Endothelial cell of umbilical vein (primary cell): ENCODE results near the gene WNT4. TPM values are rescaled to one million over a fixed set of nuclear protein-coding genes. Genes with fewer than 3 reads are reported as not detected.

Source experiments
- BruUV-seq: library from RNA; stranded (reverse); fragments of 400-500 nt; replicated peaks from 2 replicates; lab custom pipeline; 2021; lab: Mats Ljungman, UMichigan
- CTCF ChIA-PET: fragments of 300-600, 350-600 bp; sonication (Branson Sonifier 250); formaldehyde crosslinking; loops from one replicate; lab custom pipeline; 2021; ENCODE audit warnings: antibody characterized with exemption, inconsistent platforms; lab: Charles Lee
- POLR2A ChIA-PET: fragments of 300-600, 350-600 bp; sonication (Branson Sonifier 250); formaldehyde crosslinking; loops from one replicate; lab custom pipeline; 2021; ENCODE audit warnings: antibody characterized with exemption, inconsistent platforms; lab: Charles Lee
- DNase-seq: peaks from one replicate; pipeline ENCODE4 v3.0.0-alpha.2; 2011; ENCODE audit warnings: low read depth, low spot score
- FAIRE-seq: peaks from 2 replicates; lab custom pipeline; 2011; peaks lifted over from hg19 to GRCh38; lab: Jason Lieb, UNC
- H2AFZ ChIP-seq: 2 replicates; pipeline ENCODE4 v1.6.0; 2012; ENCODE audit warnings: low read depth, low read length, control low read depth, inconsistent platforms
- H3K27ac ChIP-seq: 2 replicates; pipeline ENCODE4 v1.5.1; 2011; ENCODE audit warnings: low read depth, mild to moderate bottlenecking, control low read depth, low read length, moderate library complexity; ENCODE audit not compliant: insufficient read depth
- H3K27me3 ChIP-seq, 2 experiments: 2 replicates each; pipeline versions ENCODE4 v1.6.0 to v1.6.1; 2011; ENCODE audit warnings: low read length in 2 of 2, mixed read lengths in 1 of 2; ENCODE audit not compliant: control insufficient read depth in 2 of 2, insufficient read depth in 2 of 2
- H3K36me3 ChIP-seq, 2 experiments: 2 replicates in 1 of 2; 3 replicates in 1 of 2; pipeline ENCODE4 v1.5.1; 2011; ENCODE audit warnings: low read length in 2 of 2, mild to moderate bottlenecking in 1 of 2, moderate library complexity in 1 of 2; ENCODE audit not compliant: control insufficient read depth in 2 of 2, insufficient read depth in 2 of 2; ENCODE audit errors: extremely low read depth in 1 of 2
- H3K4me1 ChIP-seq: 3 replicates; pipeline ENCODE4 v1.5.1; 2011; ENCODE audit warnings: mild to moderate bottlenecking, low read length; ENCODE audit not compliant: control insufficient read depth, insufficient read depth; ENCODE audit errors: extremely low read depth
- H3K4me2 ChIP-seq: 2 replicates; pipeline ENCODE4 v1.6.1; 2011; ENCODE audit warnings: low read length, control low read depth, mixed read lengths; ENCODE audit not compliant: insufficient read depth
- H3K4me3 ChIP-seq, 3 experiments: fragments of 200-600 bp in 1 of 3; sonication (generic), shearing (Covaris generic) in 1 of 3; replicated peaks in 1 of 3; 2 replicates each; pipeline ENCODE4 v1.5.1; 2011 to 2016; ENCODE audit warnings: control low read depth in 3 of 3, low read length in 3 of 3, mild to moderate bottlenecking in 2 of 3, inconsistent platforms in 1 of 3, low read depth in 1 of 3, moderate library complexity in 1 of 3; ENCODE audit not compliant: insufficient read depth in 1 of 3
- H3K79me2 ChIP-seq: 2 replicates; pipeline ENCODE4 v1.6.0; 2012; ENCODE audit warnings: low read length, inconsistent platforms; ENCODE audit not compliant: control insufficient read depth, insufficient read depth
- H3K9ac ChIP-seq: replicated peaks from 2 replicates; pipeline ENCODE3; 2011; ENCODE audit warnings: low read length, control low read depth; ENCODE audit not compliant: insufficient read depth; ENCODE audit errors: extremely low read depth
- H3K9me1 ChIP-seq: replicated peaks from 3 replicates; pipeline ENCODE4 v1.6.0; 2011; ENCODE audit warnings: mild to moderate bottlenecking, low read length; ENCODE audit not compliant: control insufficient read depth, insufficient read depth; ENCODE audit errors: extremely low read depth
- H3K9me3 ChIP-seq: replicated peaks from 2 replicates; pipeline ENCODE4 v1.5.1; 2012; ENCODE audit warnings: low read length, inconsistent platforms; ENCODE audit not compliant: control insufficient read depth, insufficient read depth
- H4K20me1 ChIP-seq: replicated peaks from 2 replicates; pipeline ENCODE3; 2011; ENCODE audit warnings: mild to moderate bottlenecking, low read length; ENCODE audit not compliant: control insufficient read depth, insufficient read depth; ENCODE audit errors: extremely low read depth
- EZH2 ChIP-seq: IDR thresholded peaks from 2 replicates; pipeline ENCODE4 v1.6.1; 2012; ENCODE audit warnings: borderline replicate concordance, low read depth, mild to moderate bottlenecking, moderate library complexity, low read length, inconsistent platforms; ENCODE audit not compliant: severe bottlenecking
- FOS ChIP-seq: IDR thresholded peaks from 2 replicates; pipeline ENCODE4 v1.6.1; 2011; ENCODE audit warnings: mild to moderate bottlenecking, low read length, moderate library complexity, borderline replicate concordance; ENCODE audit not compliant: insufficient read depth
- GATA2 ChIP-seq: IDR thresholded peaks from 2 replicates; pipeline ENCODE4 v1.7.0; 2011; ENCODE audit warnings: low read depth, mild to moderate bottlenecking, moderate library complexity, mixed read lengths, low read length; ENCODE audit not compliant: insufficient read length, insufficient read depth
- JUN ChIP-seq: IDR thresholded peaks from 2 replicates; pipeline ENCODE4 v1.6.1; 2011; ENCODE audit warnings: borderline replicate concordance, low read depth; ENCODE audit not compliant: insufficient read length, insufficient read depth
- MYC ChIP-seq: IDR thresholded peaks from one replicate; pipeline ENCODE4 v1.6.1; 2011; ENCODE audit warnings: mild to moderate bottlenecking, low read depth, low read length
- POLR2A ChIP-seq: IDR thresholded peaks from 2 replicates; pipeline ENCODE4 v1.6.1; 2012; ENCODE audit warnings: low read depth, mild to moderate bottlenecking, control low read depth, low read length
- POLR2AphosphoS5 ChIP-seq: IDR thresholded peaks from 2 replicates; pipeline ENCODE4 v1.6.1; 2012; ENCODE audit warnings: low read depth, mild to moderate bottlenecking, control low read depth, low read length, moderate library complexity; ENCODE audit not compliant: insufficient read depth
- dilution Hi-C: fragments of 300-500 bp; cut with MboI; formaldehyde crosslinking; loops from one replicate; pipeline ENCODE4 v1.15.0; 2019; ENCODE audit warnings: low sequenced_read_pairs; ENCODE audit not compliant: extremely low pct_ligation_motif_present
- intact Hi-C: fragments of 100-400 bp; cut with micrococcal nuclease; formaldehyde crosslinking; loops from one replicate; pipeline ENCODE4 v1.10.0; 2022
- polyA plus RNA-seq, 4 experiments: library from polyadenylated mRNA; depleted of rRNA in 3 of 4; stranded (reverse) in 3 of 4; unstranded in 1 of 4; fragments of >200 nt; gene quantifications; 2 replicates each; pipeline versions ENCODE4 v1.2.1 to v1.2.3, GENCODE V29; 2011 to 2012; ENCODE audit warnings: missing spikeins in 1 of 4
- total RNA-seq: library from RNA; stranded (reverse); gene quantifications from 2 replicates; pipeline ENCODE4 v1.2.3, GENCODE V29; 2021
- TF ChIP-seq, protein P1 (sequence below), 2 donors: IDR thresholded peaks; 1 replicate in 1 of 2; 2 replicates in 1 of 2; pipeline ENCODE4 v1.5.1; 2011; ENCODE audit warnings: low read length in 2 of 2, mild to moderate bottlenecking in 2 of 2, moderate library complexity in 2 of 2, control low read depth in 1 of 2, inconsistent platforms in 1 of 2, low read depth in 1 of 2; ENCODE audit not compliant: insufficient read depth in 1 of 2; ENCODE audit errors: extremely low read depth in 1 of 2
- TF ChIP-seq, protein P2 (sequence below): IDR thresholded peaks from 2 replicates; pipeline ENCODE4 v1.6.1; 2011; ENCODE audit not compliant: insufficient read depth, insufficient read length

Gene WNT4
- total and polyA plus RNA-seq, 2 donors (not counting 3 experiments of a cell fraction or from before 2014, with no cell fraction given): 0.06 TPM; not detected in 1

DNA sequence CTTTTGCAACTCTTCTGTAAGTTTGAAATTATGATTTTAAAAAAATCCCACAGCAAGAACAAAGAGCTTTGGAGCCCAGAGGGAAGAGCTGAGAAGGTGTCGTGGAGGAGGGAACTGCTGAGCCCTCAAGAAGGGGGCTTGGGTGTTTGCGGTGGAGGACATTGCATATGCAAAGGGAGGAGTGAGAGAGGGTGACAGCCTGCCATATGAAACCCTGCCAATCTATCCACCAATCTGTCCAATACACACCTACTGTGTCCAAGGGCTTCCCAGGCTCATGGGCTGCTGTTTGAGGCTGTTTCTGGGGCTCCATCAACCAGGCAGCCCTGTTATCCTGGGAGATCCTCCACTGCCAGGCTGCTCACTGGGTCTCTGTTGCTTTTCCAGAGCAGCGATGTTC is 15.2 kb downstream of the WNT4 start:
- TF ChIP-seq MYC: no peak
- TF ChIP-seq GATA2: no peak
- TF ChIP-seq, protein P1, sequence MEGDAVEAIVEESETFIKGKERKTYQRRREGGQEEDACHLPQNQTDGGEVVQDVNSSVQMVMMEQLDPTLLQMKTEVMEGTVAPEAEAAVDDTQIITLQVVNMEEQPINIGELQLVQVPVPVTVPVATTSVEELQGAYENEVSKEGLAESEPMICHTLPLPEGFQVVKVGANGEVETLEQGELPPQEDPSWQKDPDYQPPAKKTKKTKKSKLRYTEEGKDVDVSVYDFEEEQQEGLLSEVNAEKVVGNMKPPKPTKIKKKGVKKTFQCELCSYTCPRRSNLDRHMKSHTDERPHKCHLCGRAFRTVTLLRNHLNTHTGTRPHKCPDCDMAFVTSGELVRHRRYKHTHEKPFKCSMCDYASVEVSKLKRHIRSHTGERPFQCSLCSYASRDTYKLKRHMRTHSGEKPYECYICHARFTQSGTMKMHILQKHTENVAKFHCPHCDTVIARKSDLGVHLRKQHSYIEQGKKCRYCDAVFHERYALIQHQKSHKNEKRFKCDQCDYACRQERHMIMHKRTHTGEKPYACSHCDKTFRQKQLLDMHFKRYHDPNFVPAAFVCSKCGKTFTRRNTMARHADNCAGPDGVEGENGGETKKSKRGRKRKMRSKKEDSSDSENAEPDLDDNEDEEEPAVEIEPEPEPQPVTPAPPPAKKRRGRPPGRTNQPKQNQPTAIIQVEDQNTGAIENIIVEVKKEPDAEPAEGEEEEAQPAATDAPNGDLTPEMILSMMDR (IDR thresholded peaks at IDR 0.05; ENCODE audit: extremely low read depth in 1 of 2, insufficient read depth in 1 of 2, low read depth in 1 of 2, low read length in 2 of 2): no peak
- no peak for TF ChIP-seq POLR2A
- TF ChIP-seq, protein P2, sequence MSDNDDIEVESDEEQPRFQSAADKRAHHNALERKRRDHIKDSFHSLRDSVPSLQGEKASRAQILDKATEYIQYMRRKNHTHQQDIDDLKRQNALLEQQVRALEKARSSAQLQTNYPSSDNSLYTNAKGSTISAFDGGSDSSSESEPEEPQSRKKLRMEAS: no peak
- Histone ChIP-seq H3K79me2 (no peaks in the 10 kb centered on the region), H4K20me1 (no peaks in the 10 kb centered on the region), H3K36me3 (no peaks in the 10 kb centered on the region), H3K27me3 (no peaks in the 10 kb centered on the region), H3K9me3 (no peaks in the 10 kb centered on the region), H3K9ac (no peak overlapping the region), H2AFZ (no peak overlapping the region), H3K27ac (no peak overlapping the region), H3K4me3 (no peak overlapping the region), H3K4me1 (peaks cover 13% of the 10 kb centered on the region), H3K4me2 (no peak overlapping the region), H3K9me1 (no peaks in the 10 kb centered on the region)
- no TSS peak for BruUV-seq
- FAIRE-seq: no peak
- CTCF ChIA-PET: interaction anchor here (0.8 to 1.7 kb wide), 3 partner anchors 12 to 22 kb away, joined by 4 to 10 read pairs (median 7); no protein-coding TSS in a partner anchor
- intact Hi-C loops: no loop called here
- POLR2A ChIA-PET: no interaction called here
- dilution Hi-C loops: no loop called here
- no peak for DNase-seq

DNA sequence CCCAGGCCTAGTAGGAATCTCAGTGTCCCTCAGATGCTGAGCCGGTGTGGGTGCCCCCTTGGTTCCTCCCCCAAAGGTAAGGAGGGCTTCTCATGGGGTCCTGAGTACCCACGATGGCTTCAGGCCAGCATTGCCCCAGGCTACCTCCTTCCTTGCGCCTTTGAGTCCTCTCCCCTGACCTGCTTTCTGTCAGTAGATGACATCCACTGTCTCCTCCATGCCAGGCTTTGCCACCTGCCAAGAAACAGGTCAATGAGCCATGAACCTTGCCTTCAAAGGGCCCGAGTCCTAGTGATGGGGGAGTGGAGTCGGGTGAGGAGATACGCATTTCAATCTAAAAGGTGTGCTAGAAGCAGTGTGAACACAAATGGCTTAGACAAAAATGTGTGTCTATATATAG is 15.6 kb downstream of the WNT4 start:
- ChIA-PET POLR2A (no interaction called here), CTCF (interaction anchor here (0.8 to 1.7 kb wide), 3 partner anchors 12 to 22 kb away, joined by 3 to 10 read pairs (median 4); no protein-coding TSS in a partner anchor)
- DNase-seq (no peak), FAIRE-seq (no peak)
- Histone ChIP-seq H3K36me3 (no peaks in the 10 kb centered on the region), H3K79me2 (no peaks in the 10 kb centered on the region), H2AFZ (no peak overlapping the region), H3K27me3 (no peaks in the 10 kb centered on the region), H3K9me1 (no peaks in the 10 kb centered on the region), H4K20me1 (no peaks in the 10 kb centered on the region), H3K4me1 (peaks cover 11% of the 10 kb centered on the region), H3K9ac (no peak overlapping the region), H3K4me2 (no peak overlapping the region), H3K9me3 (no peaks in the 10 kb centered on the region), H3K4me3 (no peak overlapping the region), H3K27ac (no peak overlapping the region)
- BruUV-seq: no TSS peak
- TF ChIP-seq EZH2 (no peak), GATA2 (no peak), POLR2A (no peak), JUN (no peak), POLR2AphosphoS5 (no peak), FOS (no peak)
- TF ChIP-seq, protein P1 (IDR thresholded peaks at IDR 0.05; ENCODE audit: extremely low read depth in 1 of 2, insufficient read depth in 1 of 2, low read depth in 1 of 2, low read length in 2 of 2): no peak
- dilution Hi-C loops (no loop called here), intact Hi-C loops (no loop called here)
